VCaP (cell line): ENCODE measurements around the gene GABARAPL2.

ENCODE experiments used
- H3K27ac ChIP-seq: fragments of 450-650 bp; 2 replicates; pipeline ENCODE4 v1.5.1; 2017
- TF ChIP-seq, protein P1 (sequence below): fragments of 450-650 bp; conservative IDR thresholded peaks from 2 replicates; pipeline ENCODE4 v1.5.1; 2017; ENCODE audit warnings: mild to moderate bottlenecking, moderate library complexity

GABARAPL2 gene

DNA sequence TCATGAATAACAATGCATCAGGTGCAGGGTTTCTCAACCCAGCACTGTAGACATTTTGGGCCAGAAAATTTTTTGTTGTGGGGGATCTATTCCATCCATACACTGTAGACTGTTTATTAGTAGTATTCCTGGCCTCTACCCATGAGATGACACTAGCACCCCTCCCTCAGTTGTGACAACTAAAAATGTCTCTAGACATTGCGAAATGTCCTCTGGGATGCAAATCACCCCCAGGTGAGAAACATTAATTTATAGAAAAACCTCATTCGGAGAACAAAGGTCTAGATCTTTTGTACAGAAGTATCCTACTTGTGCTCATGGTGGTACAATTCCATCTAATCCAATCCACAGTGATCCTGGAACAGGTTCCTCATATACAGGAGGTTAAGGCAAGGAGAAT, 52.6 kb downstream of the GABARAPL2 start:
- TF ChIP-seq, protein P1, sequence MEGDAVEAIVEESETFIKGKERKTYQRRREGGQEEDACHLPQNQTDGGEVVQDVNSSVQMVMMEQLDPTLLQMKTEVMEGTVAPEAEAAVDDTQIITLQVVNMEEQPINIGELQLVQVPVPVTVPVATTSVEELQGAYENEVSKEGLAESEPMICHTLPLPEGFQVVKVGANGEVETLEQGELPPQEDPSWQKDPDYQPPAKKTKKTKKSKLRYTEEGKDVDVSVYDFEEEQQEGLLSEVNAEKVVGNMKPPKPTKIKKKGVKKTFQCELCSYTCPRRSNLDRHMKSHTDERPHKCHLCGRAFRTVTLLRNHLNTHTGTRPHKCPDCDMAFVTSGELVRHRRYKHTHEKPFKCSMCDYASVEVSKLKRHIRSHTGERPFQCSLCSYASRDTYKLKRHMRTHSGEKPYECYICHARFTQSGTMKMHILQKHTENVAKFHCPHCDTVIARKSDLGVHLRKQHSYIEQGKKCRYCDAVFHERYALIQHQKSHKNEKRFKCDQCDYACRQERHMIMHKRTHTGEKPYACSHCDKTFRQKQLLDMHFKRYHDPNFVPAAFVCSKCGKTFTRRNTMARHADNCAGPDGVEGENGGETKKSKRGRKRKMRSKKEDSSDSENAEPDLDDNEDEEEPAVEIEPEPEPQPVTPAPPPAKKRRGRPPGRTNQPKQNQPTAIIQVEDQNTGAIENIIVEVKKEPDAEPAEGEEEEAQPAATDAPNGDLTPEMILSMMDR = no peak

DNA sequence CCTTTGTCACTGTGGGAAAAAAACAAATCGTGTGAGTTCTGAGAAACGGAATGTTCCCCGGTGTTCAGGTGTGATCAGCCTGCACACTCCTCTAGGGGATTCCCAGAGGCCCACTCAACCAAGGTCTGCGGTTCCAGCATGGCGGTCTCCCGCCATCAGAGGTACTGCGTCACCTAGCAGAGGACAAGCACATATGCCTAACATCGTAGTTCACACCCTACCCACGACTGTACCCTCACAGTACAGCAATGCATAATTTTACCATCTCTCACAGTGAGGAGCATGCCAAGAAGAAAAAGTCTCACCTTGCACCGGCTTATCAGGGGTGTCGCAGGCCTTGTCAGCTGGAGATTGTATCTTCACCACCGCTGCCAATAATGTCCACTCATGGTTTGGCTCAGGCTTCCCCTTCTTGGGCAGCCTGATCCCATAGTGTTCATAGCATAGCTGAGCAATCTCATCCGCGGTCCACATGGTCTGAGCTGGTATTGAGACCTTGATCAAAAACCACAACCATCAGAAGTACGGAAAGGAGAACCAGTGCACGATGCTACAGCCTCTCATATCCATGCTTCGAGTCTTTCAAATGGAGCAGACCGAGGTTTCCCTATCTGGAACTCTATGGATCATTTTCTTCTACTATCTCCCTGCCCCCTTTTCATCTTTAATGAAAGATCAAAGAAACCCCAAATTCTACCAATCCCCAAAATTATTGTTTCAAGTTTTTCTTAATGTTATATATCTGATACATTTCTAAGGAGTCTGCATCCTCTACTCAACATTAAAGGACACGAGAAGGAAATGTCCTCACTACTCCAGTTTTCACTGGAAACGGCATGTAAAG, 54.4 kb downstream of the GABARAPL2 start:
- TF ChIP-seq, protein P1 = no peak
- no peak overlapping the region for H3K27ac ChIP-seq

More for the DNA sequence above, 52.6 kb downstream of the GABARAPL2 start:
- no peak overlapping the region for H3K27ac ChIP-seq

DNA sequence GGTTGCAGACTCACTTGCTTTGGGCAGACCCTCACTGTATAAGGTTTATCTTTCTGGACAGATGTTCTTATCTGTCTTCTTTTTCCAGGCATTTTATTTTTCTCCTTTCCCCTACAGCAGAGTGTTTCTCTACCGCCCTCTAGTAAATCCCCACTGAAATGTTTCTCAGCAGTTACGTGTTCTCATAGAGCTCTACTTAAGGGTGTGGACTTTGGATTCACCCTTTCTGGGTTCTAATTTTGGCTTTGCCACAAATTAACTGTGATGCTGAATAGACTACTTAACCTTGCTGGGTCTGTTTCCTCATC, 54.9 kb downstream of the GABARAPL2 start:
- TF ChIP-seq, protein P1 = peak; percentile 74
- no peak overlapping the region for H3K27ac ChIP-seq

DNA sequence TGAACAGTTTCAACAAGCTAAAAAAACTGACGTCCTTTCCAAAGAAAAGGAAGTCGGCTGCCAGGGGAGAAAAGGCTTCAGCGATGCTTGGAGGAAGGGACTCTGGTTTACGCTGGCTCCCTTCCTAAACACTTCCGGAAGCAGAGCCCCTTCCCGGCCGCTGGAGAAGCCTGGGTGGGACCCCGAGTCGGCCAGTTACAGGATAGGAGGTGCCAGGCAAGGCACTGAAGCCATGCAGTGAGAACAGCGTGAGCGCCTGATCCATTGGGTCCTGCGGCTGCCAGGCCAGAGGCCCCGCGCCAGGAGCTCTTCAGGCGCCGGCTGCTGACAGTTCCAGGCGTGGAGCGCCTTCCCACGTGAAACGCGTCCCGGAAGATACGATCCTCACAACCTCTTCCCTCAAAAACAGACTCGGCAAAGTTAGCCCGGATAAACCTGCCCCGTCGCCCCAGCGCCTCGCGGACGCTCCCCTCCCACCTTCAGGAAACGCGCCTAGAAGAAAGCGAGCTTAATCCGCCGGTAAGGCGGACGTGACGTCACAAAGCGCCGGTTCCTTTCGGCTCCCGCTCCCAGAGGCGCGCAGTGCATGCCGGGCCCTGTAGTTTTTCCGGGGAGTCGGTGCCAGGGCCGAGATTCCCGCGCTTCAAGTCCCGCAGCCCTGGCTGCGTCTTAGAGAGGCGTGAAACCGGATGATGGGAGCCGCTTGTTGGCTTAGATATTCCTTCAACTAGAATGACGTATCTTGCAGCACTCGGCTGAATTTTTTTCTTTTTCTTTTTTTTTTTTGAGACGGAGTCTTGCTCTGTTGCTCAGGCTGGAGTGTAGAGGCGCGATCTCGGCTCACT, 56.8 kb downstream of the GABARAPL2 start, which contains the start of gene ADAT1:
ADAT1 (minus strand) TSS at position 521 of the 845 bp plus-strand sequence. CDS start 2,482 bp downstream, outside the sequence.
- TF ChIP-seq, protein P1 = no peak

DNA sequence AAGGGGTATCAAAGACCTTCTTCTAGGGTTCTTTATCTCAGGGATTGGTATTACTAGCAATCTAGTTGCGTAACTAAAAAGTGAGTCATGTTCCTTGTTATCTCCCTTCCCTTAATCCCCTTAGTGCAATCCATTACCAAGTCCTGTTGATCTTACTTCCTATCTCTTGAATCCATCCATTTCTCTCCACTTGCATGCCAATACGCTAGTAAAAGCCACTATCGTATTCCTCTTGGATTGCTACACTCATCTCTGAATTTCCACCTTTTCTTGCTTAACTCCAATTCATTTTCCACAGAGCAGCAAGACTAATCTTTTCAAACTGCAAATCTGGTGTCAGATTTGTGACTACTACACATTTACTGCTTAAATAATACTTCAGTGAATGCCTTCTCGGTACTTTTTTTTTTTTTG, 58.7 kb downstream of the GABARAPL2 start:
- TF ChIP-seq, protein P1 = no peak
- no peak overlapping the region for H3K27ac ChIP-seq

More for the DNA sequence above, 56.8 kb downstream of the GABARAPL2 start, which contains the start of gene ADAT1:
- H3K27ac ChIP-seq = peak within 1 kb of the TSS; percentile 76

DNA sequence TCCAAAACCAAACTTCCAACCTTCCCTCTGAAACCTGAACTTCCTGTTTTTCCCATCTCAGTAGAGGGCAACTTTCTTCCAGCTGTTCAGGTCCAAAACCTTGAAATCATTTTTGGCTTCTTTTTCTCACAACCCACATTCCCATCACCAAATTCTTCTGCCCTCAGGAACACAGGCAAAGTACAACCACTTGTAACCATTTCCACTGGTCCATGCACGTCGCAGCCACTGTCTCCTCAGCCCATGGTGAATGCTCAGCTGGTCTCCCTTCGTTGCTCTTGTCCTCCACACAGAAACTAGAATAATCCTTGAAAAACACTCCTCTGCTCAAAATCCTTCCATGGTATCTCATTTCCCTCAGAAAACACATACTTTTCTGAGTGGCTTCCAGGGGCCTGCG, 60.6 kb downstream of the GABARAPL2 start:
- TF ChIP-seq, protein P1 = no peak
- no peak overlapping the region for H3K27ac ChIP-seq
